BLaER1 (cell line): ENCODE data around the gene MAP4K4.

ENCODE experiments used
- H3K27ac ChIP-seq: shearing (Covaris generic); formaldehyde crosslinking; 2 replicates; pipeline ENCODE4 v1.8.1; 2022
- H3K27me3 ChIP-seq: shearing (Covaris generic); formaldehyde crosslinking; 2 replicates; pipeline ENCODE4 v1.8.1; 2022
- H3K36me3 ChIP-seq: shearing (Covaris generic); formaldehyde crosslinking; 2 replicates; pipeline ENCODE4 v1.8.1; 2022
- H3K4me1 ChIP-seq: shearing (Covaris generic); formaldehyde crosslinking; 2 replicates; pipeline ENCODE4 v1.8.1; 2022
- H3K4me2 ChIP-seq: shearing (Covaris generic); formaldehyde crosslinking; 2 replicates; pipeline ENCODE4 v1.8.1; 2022
- H3K4me3 ChIP-seq: shearing (Covaris generic); formaldehyde crosslinking; 2 replicates; pipeline ENCODE4 v1.8.1; 2022
- H3K9ac ChIP-seq: shearing (Covaris generic); formaldehyde crosslinking; 2 replicates; pipeline ENCODE4 v1.8.1; 2022
- H3K9me3 ChIP-seq: shearing (Covaris generic); formaldehyde crosslinking; 2 replicates; pipeline ENCODE4 v1.8.1; 2022
- H4K20me1 ChIP-seq: shearing (Covaris generic); formaldehyde crosslinking; 2 replicates; pipeline ENCODE4 v1.8.1; 2022
- Cebpa-rat ChIP-seq: shearing (Covaris generic); IDR thresholded peaks from 2 replicates; pipeline ENCODE4 v1.8.1; 2022

The MAP4K4 gene

GRCh38 chr2:101794141-101794540, 96.6 kb downstream of the MAP4K4 start:
- H3K4me2 ChIP-seq = no peak overlapping the region
- no peak overlapping the region for H3K27ac ChIP-seq
- H3K36me3 ChIP-seq = peaks cover 35% of the 10 kb centered on the region
- H3K4me3 ChIP-seq = no peak overlapping the region
- TF ChIP-seq Cebpa-rat = no peak
- H3K9me3 ChIP-seq = no peaks in the 10 kb centered on the region
- H3K27me3 ChIP-seq = no peaks in the 10 kb centered on the region
- H3K4me1 ChIP-seq = peaks cover 24% of the 10 kb centered on the region
- no peak overlapping the region for H3K9ac ChIP-seq
- peaks cover 100% of the 10 kb centered on the region for H4K20me1 ChIP-seq

DNA sequence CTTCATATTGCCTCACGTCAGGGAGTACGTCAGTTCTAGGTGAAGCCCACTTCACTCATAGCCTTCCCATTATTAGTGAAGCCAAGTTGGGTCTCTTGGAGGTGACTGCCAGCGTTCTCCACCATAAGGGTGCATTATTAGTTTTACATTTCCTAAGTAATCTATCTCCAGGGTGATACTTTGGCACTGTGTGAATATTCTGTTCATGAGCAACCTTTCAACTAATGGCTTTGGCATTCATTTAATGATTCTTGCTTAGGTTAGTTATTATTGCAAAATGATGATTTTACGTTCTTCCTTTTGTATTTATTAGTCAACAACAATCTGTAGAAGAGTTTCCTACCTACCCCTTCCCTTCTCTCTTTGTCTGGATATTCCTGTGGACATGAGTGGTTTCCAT, 97.5 kb downstream of the MAP4K4 start:
- H3K9ac ChIP-seq = no peak overlapping the region
- H3K4me2 ChIP-seq = peak overlapping the region; percentile 40
- no peaks in the 10 kb centered on the region for H3K27me3 ChIP-seq
- H3K36me3 ChIP-seq = peaks cover 39% of the 10 kb centered on the region
- H3K27ac ChIP-seq = no peak overlapping the region
- no peak overlapping the region for H3K4me3 ChIP-seq
- H4K20me1 ChIP-seq = peaks cover 100% of the 10 kb centered on the region
- H3K9me3 ChIP-seq = no peaks in the 10 kb centered on the region
- peaks cover 24% of the 10 kb centered on the region for H3K4me1 ChIP-seq
- TF ChIP-seq Cebpa-rat = no peak

GRCh38 chr2:101796825-101797600, 99.5 kb downstream of the MAP4K4 start:
- no peaks in the 10 kb centered on the region for H3K9me3 ChIP-seq
- H4K20me1 ChIP-seq = peaks cover 100% of the 10 kb centered on the region
- no peak for TF ChIP-seq Cebpa-rat
- no peak overlapping the region for H3K4me3 ChIP-seq
- H3K9ac ChIP-seq = no peak overlapping the region
- no peaks in the 10 kb centered on the region for H3K27me3 ChIP-seq
- peaks cover 31% of the 10 kb centered on the region for H3K4me1 ChIP-seq
- no peak overlapping the region; the same call in 1 of the 2 replicates for H3K27ac ChIP-seq
- H3K36me3 ChIP-seq = peaks cover 39% of the 10 kb centered on the region
- peak overlapping the region; percentile 15; the same call in 1 of the 2 replicates for H3K4me2 ChIP-seq

GRCh38 chr2:101801496-101801895, 104.0 kb downstream of the MAP4K4 start:
- no peaks in the 10 kb centered on the region for H3K27me3 ChIP-seq
- no peak overlapping the region for H3K9ac ChIP-seq
- peaks cover 44% of the 10 kb centered on the region for H3K4me1 ChIP-seq
- H3K27ac ChIP-seq = no peak overlapping the region
- H3K4me2 ChIP-seq = no peak overlapping the region
- TF ChIP-seq Cebpa-rat = no peak
- H4K20me1 ChIP-seq = peaks cover 100% of the 10 kb centered on the region
- H3K36me3 ChIP-seq = peaks cover 38% of the 10 kb centered on the region
- H3K9me3 ChIP-seq = no peaks in the 10 kb centered on the region
- no peak overlapping the region for H3K4me3 ChIP-seq

DNA sequence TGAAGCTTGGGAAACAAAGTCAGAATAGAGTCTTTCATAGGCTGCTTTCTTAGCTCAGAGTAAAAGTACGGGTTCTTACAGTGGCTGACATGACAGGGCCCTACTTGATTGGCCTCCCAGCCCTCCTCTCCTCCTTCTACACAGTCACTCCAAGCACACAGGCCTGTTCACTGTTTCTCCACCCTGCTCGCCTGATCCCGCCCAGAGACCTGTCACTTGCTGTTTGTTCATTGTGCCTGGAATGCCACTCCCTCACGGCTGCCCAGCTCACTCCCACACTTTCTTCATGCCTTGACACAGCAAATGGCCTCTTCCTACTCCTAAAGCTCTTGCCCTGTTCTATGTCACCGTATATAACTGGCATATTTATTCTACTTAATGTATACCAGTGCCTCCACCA, 104.8 kb downstream of the MAP4K4 start:
- Histone ChIP-seq H3K4me1 (peaks cover 45% of the 10 kb centered on the region), H3K27me3 (no peaks in the 10 kb centered on the region), H3K9me3 (no peaks in the 10 kb centered on the region), H3K4me2 (no peak overlapping the region), H4K20me1 (peaks cover 100% of the 10 kb centered on the region), H3K9ac (no peak overlapping the region), H3K36me3 (peaks cover 38% of the 10 kb centered on the region), H3K27ac (no peak overlapping the region), H3K4me3 (no peak overlapping the region)
- TF ChIP-seq Cebpa-rat = no peak

GRCh38 chr2:101803128-101803527, 105.6 kb downstream of the MAP4K4 start:
- Histone ChIP-seq H4K20me1 (peaks cover 100% of the 10 kb centered on the region), H3K27ac (no peak overlapping the region), H3K9ac (no peak overlapping the region), H3K36me3 (peaks cover 45% of the 10 kb centered on the region), H3K4me3 (no peak overlapping the region), H3K9me3 (no peaks in the 10 kb centered on the region), H3K4me2 (no peak overlapping the region), H3K4me1 (peaks cover 53% of the 10 kb centered on the region), H3K27me3 (no peaks in the 10 kb centered on the region)
- no peak for TF ChIP-seq Cebpa-rat

GRCh38 chr2:101803945-101804696, 106.6 kb downstream of the MAP4K4 start:
- no peak for TF ChIP-seq Cebpa-rat
- no peak overlapping the region for H3K4me3 ChIP-seq
- H3K27me3 ChIP-seq = no peaks in the 10 kb centered on the region
- H3K4me1 ChIP-seq = peaks cover 53% of the 10 kb centered on the region
- no peaks in the 10 kb centered on the region for H3K9me3 ChIP-seq
- no peak overlapping the region for H3K9ac ChIP-seq
- H4K20me1 ChIP-seq = peaks cover 98% of the 10 kb centered on the region
- H3K36me3 ChIP-seq = peaks cover 47% of the 10 kb centered on the region
- H3K4me2 ChIP-seq = peak overlapping the region; percentile 5; the same call in 1 of the 2 replicates
- H3K27ac ChIP-seq = no peak overlapping the region

GRCh38 chr2:101805152-101806088, 107.9 kb downstream of the MAP4K4 start:
- H3K9me3 ChIP-seq = no peaks in the 10 kb centered on the region
- 0 out of 2 replicates have a peak overlapping the region, but pooled peaks have one; percentile 3 for H3K9ac ChIP-seq
- H3K27me3 ChIP-seq = no peaks in the 10 kb centered on the region
- H3K4me1 ChIP-seq = peaks cover 53% of the 10 kb centered on the region
- peak overlapping the region; percentile 63; the same call in 1 of the 2 replicates for H3K27ac ChIP-seq
- H3K36me3 ChIP-seq = peaks cover 41% of the 10 kb centered on the region
- no peak overlapping the region for H3K4me3 ChIP-seq
- H3K4me2 ChIP-seq = peak overlapping the region; percentile 70
- H4K20me1 ChIP-seq = peaks cover 98% of the 10 kb centered on the region
- no peak for TF ChIP-seq Cebpa-rat

- H3K4me1 ChIP-seq = peaks cover 53% of the 10 kb centered on the region
- peak overlapping the region; percentile 23; the same call in 1 of the 2 replicates for H3K4me3 ChIP-seq
- no peaks in the 10 kb centered on the region for H3K9me3 ChIP-seq
- TF ChIP-seq Cebpa-rat = no peak
- H3K4me2 ChIP-seq = peak overlapping the region; percentile 70
- H3K27ac ChIP-seq = peak overlapping the region; percentile 63
- H3K9ac ChIP-seq = peak overlapping the region; percentile 66
- H3K27me3 ChIP-seq = no peaks in the 10 kb centered on the region
- peaks cover 98% of the 10 kb centered on the region for H4K20me1 ChIP-seq
- H3K36me3 ChIP-seq = peaks cover 41% of the 10 kb centered on the region
Observed at GRCh38 chr2:101806123-101806522, 108.6 kb downstream of the MAP4K4 start.
